Activated CD4-positive, alpha-beta T cell treated with anti-CD3 and anti-CD28 coated beads, Interleukin-2, Interleukin-4, amounts not matched to agents 100 ng/mL and 50 ng/mL, durations not matched to agents 16 hours and 8 hours (primary cell): ENCODE results near the gene EIF5.

ENCODE experiments used
- DNase-seq: peaks from one replicate; pipeline ENCODE4 v3.0.0-alpha.2; 2020; ENCODE audit warnings: low spot score

The EIF5 gene

GRCh38 chr14:103333754-103334643, at the start of gene EIF5:
EIF5 (plus strand) TSS chr14:103334237; CDS start chr14:103335861, 1,624 bp downstream.
- DNase-seq: peak; percentile 99

GRCh38 chr14:103284574-103285467, 49.2 kb upstream of the EIF5 start:
- DNase-seq: no peak

GRCh38 chr14:103286460-103286859, 47.6 kb upstream of the EIF5 start:
- DNase-seq: no peak

GRCh38 chr14:103286968-103287850, 46.8 kb upstream of the EIF5 start:
- no peak for DNase-seq

GRCh38 chr14:103288076-103288766, 45.8 kb upstream of the EIF5 start:
- DNase-seq: no peak

- no peak for DNase-seq
These were observed 44.0 kb upstream of the EIF5 start for GRCh38 chr14:103290056-103290455.

- no peak for DNase-seq
These were observed 43.5 kb upstream of the EIF5 start for GRCh38 chr14:103290494-103290893.

- no peak for DNase-seq
These were observed 43.1 kb upstream of the EIF5 start for GRCh38 chr14:103290961-103291360.

- DNase-seq: peak; percentile 76
These were observed 41.3 kb upstream of the EIF5 start for GRCh38 chr14:103292426-103293374.

GRCh38 chr14:103293465-103293864, 40.6 kb upstream of the EIF5 start:
- DNase-seq: no peak

- DNase-seq: no peak
These were observed 39.9 kb upstream of the EIF5 start for GRCh38 chr14:103294091-103294490.

GRCh38 chr14:103296007-103296406, 38.0 kb upstream of the EIF5 start:
- DNase-seq: no peak

GRCh38 chr14:103296987-103297386, 37.0 kb upstream of the EIF5 start:
- no peak for DNase-seq

GRCh38 chr14:103298620-103299019, 35.4 kb upstream of the EIF5 start:
- no peak for DNase-seq

GRCh38 chr14:103301512-103302354, 32.3 kb upstream of the EIF5 start:
- no peak for DNase-seq

- DNase-seq: no peak
These were observed 31.1 kb upstream of the EIF5 start for GRCh38 chr14:103302966-103303365.

- DNase-seq: no peak
These were observed 29.3 kb upstream of the EIF5 start for GRCh38 chr14:103304706-103305105.

GRCh38 chr14:103308717-103309616, 25.1 kb upstream of the EIF5 start:
- DNase-seq: no peak
